H54 (cell line): Measurements from ENCODE around the gene ZSCAN23.
"Not testable (repeated sequence)": the region's sequence is repeated elsewhere in the genome, so short reads cannot be mapped to it uniquely, and the experiment has no call there.

Experiments
- DNase-seq: peaks from one replicate; pipeline ENCODE4 v3.0.0; 2011; ENCODE audit warnings: low spot score, mixed read lengths; ENCODE audit not compliant: insufficient read length
- FAIRE-seq: peaks from 3 replicates; lab custom pipeline; 2011; peaks lifted over from hg19 to GRCh38; lab: Jason Lieb, UNC
- POLR2A ChIP-seq: IDR thresholded peaks from 2 replicates; pipeline ENCODE4 v1.6.1; 2011; ENCODE audit warnings: low read depth, mild to moderate bottlenecking, low read length

ZSCAN23 gene

GRCh38 chr6:28443112-28443773 is at the start of gene ZSCAN23:
Gene ZSCAN23 (minus strand): TSS chr6:28443491. CDS start chr6:28436266, 7,225 bp downstream.
- FAIRE-seq = peak; percentile 97
- peak; percentile 73 for DNase-seq
- TF ChIP-seq POLR2A = peak; percentile 52; the same call in 1 of the 2 replicates

GRCh38 chr6:28491984-28492317 is 48.7 kb upstream of the ZSCAN23 start:
- DNase-seq = no peak
- TF ChIP-seq POLR2A = no peak
- FAIRE-seq = no peak

- TF ChIP-seq POLR2A = no peak
- FAIRE-seq (no peak), DNase-seq (no peak)
Observed at GRCh38 chr6:28490205-28490890, 47.1 kb upstream of the ZSCAN23 start.

GRCh38 chr6:28489366-28490204 is 46.3 kb upstream of the ZSCAN23 start:
- TF ChIP-seq POLR2A = peak; percentile 40; the same call in 1 of the 2 replicates
- peak; percentile 52 for FAIRE-seq
- DNase-seq = peak; percentile 74

GRCh38 chr6:28488916-28489365 is 45.6 kb upstream of the ZSCAN23 start:
- DNase-seq = no peak
- FAIRE-seq = no peak
- no peak for TF ChIP-seq POLR2A

- DNase-seq (no peak), FAIRE-seq (no peak)
- no peak for TF ChIP-seq POLR2A
Observed at GRCh38 chr6:28486988-28487742, 43.9 kb upstream of the ZSCAN23 start.

GRCh38 chr6:28486533-28486932 is 43.2 kb upstream of the ZSCAN23 start:
- no peak for FAIRE-seq

GRCh38 chr6:28485482-28485881 is 42.2 kb upstream of the ZSCAN23 start:
- FAIRE-seq (no peak), DNase-seq (no peak)
- TF ChIP-seq POLR2A = no peak

More at GRCh38 chr6:28486533-28486932, 43.2 kb upstream of the ZSCAN23 start:
- no peak for DNase-seq
- no peak for TF ChIP-seq POLR2A

- no peak for FAIRE-seq
Observed at GRCh38 chr6:28480253-28480932, 37.1 kb upstream of the ZSCAN23 start.

GRCh38 chr6:28478518-28478917 is 35.2 kb upstream of the ZSCAN23 start:
- DNase-seq = no peak
- FAIRE-seq = no peak
- no peak for TF ChIP-seq POLR2A

More at GRCh38 chr6:28480253-28480932, 37.1 kb upstream of the ZSCAN23 start:
- no peak for DNase-seq
- no peak for TF ChIP-seq POLR2A

- peak; percentile 18 for DNase-seq
- peak; percentile 89 for FAIRE-seq
- TF ChIP-seq POLR2A = no peak
Observed at GRCh38 chr6:28474441-28475219, 31.3 kb upstream of the ZSCAN23 start.

- not testable (repeated sequence) for DNase-seq, FAIRE-seq
Observed at GRCh38 chr6:28469153-28469745, 26.0 kb upstream of the ZSCAN23 start.
